ENCODE results near the gene NAV3. TPM values are rescaled to one million over a fixed set of nuclear protein-coding genes. Genes with fewer than 3 reads are reported as not detected.

Gene NAV3
- total RNA-seq, 1 experiment from 2014 or later = 6.8 TPM

GRCh38 chr12:77847680-77848431, 17.2 kb downstream of the NAV3 start:
- H3K4me1 ChIP-seq (ENCODE audit: insufficient read depth, low read length) = peaks cover 32% of the 10 kb centered on the region
- intact Hi-C loops (cut with micrococcal nuclease) = loop anchor here (1.0 to 10.0 kb wide), 8 partner anchors 18 to 786 kb away; partner anchors contain the start of gene NAV3
- H3K36me3 ChIP-seq (ENCODE audit: low read depth, low read length) = no peaks in the 10 kb centered on the region
- ChIA-PET CTCF (no interaction called here), POLR2A (ENCODE audit: unreplicated experiment) (interaction anchor here (0.6 kb wide), 1 partner anchor 92 kb away, joined by 4 read pairs; no protein-coding TSS in a partner anchor)
- peak; percentile 91 for DNase-seq
- no TSS peak for BruUV-seq (replicated peaks)
- H3K9me2 ChIP-seq (replicated peaks; ENCODE audit: low read length) = no peaks in the 10 kb centered on the region
- peaks cover 3% of the 10 kb centered on the region; the same call in 1 of the 2 replicates for H3K27me3 ChIP-seq (ENCODE audit: low read length)
- no peak overlapping the region for H3K9ac ChIP-seq (ENCODE audit: low read length)
- peak overlapping the region; percentile 47 for H3K27ac ChIP-seq (ENCODE audit: low read length)
- H3K79me2 ChIP-seq (ENCODE audit: low read length) = no peaks in the 10 kb centered on the region
- H3K4me2 ChIP-seq (ENCODE audit: low read length) = peak overlapping the region; percentile 48
- H3K9me3 ChIP-seq (ENCODE audit: low read length) = no peaks in the 10 kb centered on the region
- no peak overlapping the region for H2AFZ ChIP-seq (ENCODE audit: low read length)
- no peak overlapping the region for H3K4me3 ChIP-seq (ENCODE audit: low read length)
- H4K20me1 ChIP-seq (ENCODE audit: low read length) = peaks cover 14% of the 10 kb centered on the region; the same call in 1 of the 2 replicates
- ATAC-seq = peak; percentile 82
- TF ChIP-seq EZH2 (IDR thresholded peaks at IDR 0.05; ENCODE audit: low read length, unreplicated experiment) = no peak
- no peak for TF ChIP-seq EZH2phosphoT487 (IDR thresholded peaks at IDR 0.05; ENCODE audit: borderline replicate concordance, low read length)
- TF ChIP-seq CTCF (conservative IDR thresholded peaks at IDR 0.05; ENCODE audit: low read depth, low read length) = no peak
- no peaks in the 10 kb centered on the region for H3F3A ChIP-seq (ENCODE audit: low read length, unreplicated experiment)

DNA sequence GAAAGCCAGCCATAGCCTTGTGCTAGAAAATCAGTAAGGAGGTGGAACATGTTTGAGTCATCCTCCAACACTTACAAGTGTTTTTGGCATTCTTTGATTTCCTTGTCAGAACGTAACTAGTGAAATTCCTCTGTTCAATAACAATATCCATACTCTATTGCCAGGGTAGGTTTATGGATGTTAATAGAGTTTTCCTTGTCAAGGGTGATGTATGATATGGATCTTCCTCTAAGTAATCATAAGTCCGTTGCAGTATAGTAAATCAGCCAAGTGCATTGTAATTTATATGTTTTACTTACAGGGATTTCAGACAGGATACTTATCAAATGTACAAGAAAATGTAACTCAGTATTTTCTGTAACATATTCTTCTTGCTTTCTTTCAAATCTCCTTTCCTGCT, 19.4 kb downstream of the NAV3 start:
- no peak for DNase-seq
- H3K4me2 ChIP-seq (ENCODE audit: low read length) = no peak overlapping the region
- no peak overlapping the region for H3K27ac ChIP-seq (ENCODE audit: low read length)
- H3K79me2 ChIP-seq (ENCODE audit: low read length) = no peaks in the 10 kb centered on the region
- no peaks in the 10 kb centered on the region for H3F3A ChIP-seq (ENCODE audit: low read length, unreplicated experiment)
- POLR2A ChIA-PET (ENCODE audit: unreplicated experiment) = no interaction called here
- no peaks in the 10 kb centered on the region for H3K9me3 ChIP-seq (ENCODE audit: low read length)
- no peak overlapping the region for H2AFZ ChIP-seq (ENCODE audit: low read length)
- H3K36me3 ChIP-seq (ENCODE audit: low read depth, low read length) = no peaks in the 10 kb centered on the region
- no peak overlapping the region for H3K9ac ChIP-seq (ENCODE audit: low read length)
- intact Hi-C loops (cut with micrococcal nuclease) = no loop called here
- BruUV-seq (replicated peaks) = no TSS peak
- TF ChIP-seq EZH2 (IDR thresholded peaks at IDR 0.05; ENCODE audit: low read length, unreplicated experiment) = no peak
- no peak for TF ChIP-seq CTCF (conservative IDR thresholded peaks at IDR 0.05; ENCODE audit: low read depth, low read length)
- TF ChIP-seq EZH2phosphoT487 (IDR thresholded peaks at IDR 0.05; ENCODE audit: borderline replicate concordance, low read length) = no peak
- H4K20me1 ChIP-seq (ENCODE audit: low read length) = peaks cover 14% of the 10 kb centered on the region; the same call in 1 of the 2 replicates
- ATAC-seq = no peak
- H3K4me3 ChIP-seq (ENCODE audit: low read length) = no peak overlapping the region
- peaks cover 6% of the 10 kb centered on the region; the same call in 1 of the 2 replicates for H3K27me3 ChIP-seq (ENCODE audit: low read length)
- CTCF ChIA-PET = no interaction called here
- H3K9me2 ChIP-seq (replicated peaks; ENCODE audit: low read length) = no peaks in the 10 kb centered on the region
- H3K4me1 ChIP-seq (ENCODE audit: insufficient read depth, low read length) = peaks cover 32% of the 10 kb centered on the region

DNA sequence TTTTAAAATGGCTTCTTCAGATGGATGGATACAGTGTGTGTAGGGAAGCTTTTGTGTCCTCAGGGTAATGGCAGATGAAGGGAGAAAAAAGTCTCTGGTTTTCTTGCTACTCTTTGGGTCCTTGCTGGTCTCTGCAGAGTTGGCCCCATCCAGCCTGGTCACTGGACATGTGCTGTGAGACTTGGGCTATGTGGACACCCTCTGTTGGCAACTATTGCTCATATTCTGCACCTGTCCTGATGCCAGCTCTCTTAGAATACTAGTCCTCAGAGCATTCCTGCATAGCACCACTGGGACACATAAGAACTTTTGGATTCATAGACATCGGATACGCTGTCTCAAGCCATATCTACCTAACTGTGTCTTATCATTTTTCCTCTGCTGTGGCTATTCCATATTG, 20.0 kb downstream of the NAV3 start:
- peaks cover 32% of the 10 kb centered on the region for H3K4me1 ChIP-seq (ENCODE audit: insufficient read depth, low read length)
- no peak overlapping the region for H3K4me2 ChIP-seq (ENCODE audit: low read length)
- ChIA-PET CTCF (no interaction called here), POLR2A (ENCODE audit: unreplicated experiment) (no interaction called here)
- TF ChIP-seq CTCF (conservative IDR thresholded peaks at IDR 0.05; ENCODE audit: low read depth, low read length) = no peak
- TF ChIP-seq EZH2 (IDR thresholded peaks at IDR 0.05; ENCODE audit: low read length, unreplicated experiment) = no peak
- no peak for TF ChIP-seq EZH2phosphoT487 (IDR thresholded peaks at IDR 0.05; ENCODE audit: borderline replicate concordance, low read length)
- no peak overlapping the region for H3K9ac ChIP-seq (ENCODE audit: low read length)
- ATAC-seq = no peak
- H3K36me3 ChIP-seq (ENCODE audit: low read depth, low read length) = no peaks in the 10 kb centered on the region
- no peak overlapping the region for H3K4me3 ChIP-seq (ENCODE audit: low read length)
- H3K27me3 ChIP-seq (ENCODE audit: low read length) = peaks cover 6% of the 10 kb centered on the region; the same call in 1 of the 2 replicates
- no peaks in the 10 kb centered on the region for H3K9me3 ChIP-seq (ENCODE audit: low read length)
- BruUV-seq (replicated peaks) = no TSS peak
- intact Hi-C loops (cut with micrococcal nuclease) = no loop called here
- H4K20me1 ChIP-seq (ENCODE audit: low read length) = peaks cover 14% of the 10 kb centered on the region; the same call in 1 of the 2 replicates
- no peak overlapping the region for H2AFZ ChIP-seq (ENCODE audit: low read length)
- H3K79me2 ChIP-seq (ENCODE audit: low read length) = no peaks in the 10 kb centered on the region
- H3F3A ChIP-seq (ENCODE audit: low read length, unreplicated experiment) = no peaks in the 10 kb centered on the region
- no peak overlapping the region for H3K27ac ChIP-seq (ENCODE audit: low read length)
- DNase-seq = no peak
- H3K9me2 ChIP-seq (replicated peaks; ENCODE audit: low read length) = no peaks in the 10 kb centered on the region

Measured in PC-3 (cell line).